Stimulated activated CD8-positive, alpha-beta memory T cell treated with anti-CD3 and anti-CD28 coated beads, Interleukin-12 subunit alpha, Interleukin-12 subunit beta, amount 100 ng/mL, for 24 hours (primary cell): ENCODE measurements around the gene FAM78A.
"Not testable (repeated sequence)": the region's sequence is repeated elsewhere in the genome, so short reads cannot be mapped to it uniquely, and the experiment has no call there.

Source experiments
- DNase-seq: peaks from one replicate; pipeline ENCODE4 v3.0.0-alpha.2; 2020; ENCODE audit errors: extremely low read depth

The FAM78A gene

DNA sequence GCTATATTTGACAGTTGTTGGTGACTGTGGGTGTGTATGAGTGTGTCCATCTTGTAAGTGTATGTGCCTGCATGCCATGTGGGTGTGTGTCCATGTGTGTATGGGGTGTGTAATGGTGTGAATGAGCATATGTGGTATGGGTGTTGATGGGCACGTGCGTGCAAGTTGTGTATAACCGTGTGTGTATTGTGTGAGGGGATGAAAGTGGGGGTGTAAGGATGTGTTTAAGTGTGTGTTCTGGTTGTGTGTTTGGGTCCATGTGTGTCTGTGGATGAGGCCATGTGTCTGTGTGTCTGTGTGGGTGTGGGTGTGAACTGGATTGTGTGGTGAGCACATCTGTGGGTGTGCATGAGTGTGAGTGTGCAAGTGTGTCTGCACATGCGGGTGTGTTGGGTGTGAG lies 5.9 kb upstream of the FAM78A start:
- no peak for DNase-seq

DNA sequence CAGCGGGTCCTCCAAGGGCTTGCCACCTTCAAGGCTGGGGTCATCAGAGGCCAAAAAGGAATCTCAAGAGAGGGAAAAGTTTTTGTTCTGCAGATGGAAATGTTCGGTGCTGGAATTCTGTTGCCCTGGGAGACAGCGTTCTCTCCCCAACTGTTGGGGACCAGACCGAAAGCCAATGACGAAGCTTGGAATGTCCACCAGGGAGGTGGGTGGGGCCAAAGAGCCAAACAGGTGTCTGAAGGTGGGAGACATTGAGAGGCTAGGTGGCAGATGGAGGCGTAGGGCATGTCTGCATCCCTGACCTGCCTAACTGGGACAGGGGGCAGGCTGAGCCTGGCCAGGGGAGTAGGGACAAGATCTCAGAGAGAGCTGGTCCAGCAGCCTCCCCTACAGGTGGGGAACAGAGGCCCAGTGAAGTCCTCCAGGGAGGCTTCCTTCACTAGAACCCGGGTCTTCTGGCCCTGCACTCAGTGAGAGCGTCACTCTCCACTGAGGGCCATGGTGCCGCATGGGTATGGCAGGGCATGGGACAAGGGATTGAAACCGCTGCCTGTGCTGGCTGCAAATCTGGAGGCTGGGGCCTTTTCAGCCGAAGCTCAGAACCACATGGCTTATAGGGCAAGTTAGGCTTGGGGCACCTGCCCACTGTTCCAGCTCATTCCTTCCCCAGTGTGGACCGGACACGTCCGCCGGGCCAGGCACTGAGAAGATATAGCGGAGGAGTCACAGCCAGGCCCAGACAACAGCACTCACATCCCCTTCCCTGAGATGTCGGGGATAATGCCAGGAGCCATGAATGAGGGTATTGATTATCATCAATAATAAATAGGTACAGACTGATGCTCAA lies 5.0 kb upstream of the FAM78A start:
- DNase-seq = no peak

DNA sequence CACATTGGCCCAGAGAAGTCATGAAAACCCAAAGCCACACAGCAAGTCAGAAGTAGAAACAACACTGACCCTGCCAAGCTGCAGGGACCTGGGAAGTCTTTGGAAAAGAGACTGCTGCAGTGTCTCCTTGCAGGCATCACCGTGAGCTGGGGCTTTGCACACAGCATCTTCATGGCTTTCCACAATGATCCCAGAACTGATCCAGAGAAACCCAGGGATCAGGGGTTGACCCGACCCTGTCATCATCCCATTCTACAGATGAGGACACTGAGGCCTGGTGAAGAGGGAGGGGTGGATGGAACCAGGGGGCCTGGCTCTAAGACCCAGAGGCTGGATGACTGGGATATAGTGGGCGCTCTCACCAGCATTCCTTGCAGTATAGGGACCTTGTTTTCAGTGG lies 4.3 kb upstream of the FAM78A start:
- no peak for DNase-seq

DNA sequence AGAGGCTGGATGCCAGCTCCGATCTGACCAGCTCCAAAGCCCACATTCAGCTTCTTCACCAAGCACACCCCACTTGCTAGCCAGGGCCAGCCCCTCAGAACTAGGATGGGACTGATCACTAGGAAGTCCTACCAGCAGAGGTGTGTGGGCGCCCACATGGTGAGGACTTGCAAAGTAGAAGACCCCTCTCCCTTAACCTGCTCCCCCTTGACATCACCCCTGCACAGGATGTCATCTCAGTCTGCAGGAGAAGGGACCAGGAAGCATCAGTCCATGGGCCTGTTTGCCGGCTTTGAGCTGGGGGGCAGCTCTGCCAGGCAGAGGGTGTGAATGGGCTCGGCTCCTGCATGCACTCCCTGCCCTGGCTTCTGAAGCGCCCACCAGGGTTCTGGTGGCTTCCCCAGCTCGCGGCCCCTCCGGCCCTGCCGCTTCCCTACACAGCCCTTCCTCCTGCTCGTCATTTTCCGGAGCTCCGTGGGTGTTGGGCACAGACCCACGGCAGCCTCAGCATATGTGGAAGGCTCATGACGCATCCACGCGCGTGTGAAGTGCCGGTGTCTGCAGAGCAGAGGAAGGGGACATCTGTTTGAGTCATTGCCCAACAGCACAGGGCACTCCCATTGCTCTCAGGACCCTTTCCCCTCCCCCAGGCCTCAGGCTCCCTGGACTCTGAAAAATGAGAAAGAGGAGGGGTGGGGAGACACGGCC lies 3.7 kb upstream of the FAM78A start:
- DNase-seq = no peak

DNA sequence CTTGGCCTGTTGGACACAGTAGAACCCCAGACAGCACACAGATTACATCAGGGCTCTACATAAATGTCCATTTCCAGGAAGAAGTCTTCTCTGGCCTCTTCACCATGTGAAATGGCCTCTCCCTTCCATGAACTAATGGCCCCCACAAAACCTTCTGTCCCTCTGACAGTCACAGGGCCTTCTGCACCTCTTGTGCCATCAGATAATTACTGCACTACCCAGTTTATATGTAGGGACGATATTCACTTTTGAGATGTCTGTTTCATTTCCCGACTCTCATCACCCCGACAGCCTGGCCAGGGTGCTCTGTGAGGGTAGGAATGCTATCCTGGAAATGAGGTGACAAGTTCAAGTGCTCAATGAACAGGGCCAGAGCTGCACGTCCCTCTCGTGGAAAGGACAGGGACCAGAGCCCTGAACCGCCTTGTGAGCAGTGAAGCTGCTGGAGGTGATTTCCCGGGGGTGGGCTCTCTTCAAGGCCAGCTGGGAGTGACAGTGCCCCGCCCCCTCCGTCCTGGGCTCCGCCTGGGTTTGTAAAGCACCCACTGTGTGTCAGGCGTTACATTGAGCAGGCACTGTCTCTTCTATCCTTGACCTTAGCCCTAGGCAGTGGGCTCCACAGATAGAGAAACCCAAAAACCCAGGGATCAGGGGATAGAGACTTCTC lies 3.0 kb upstream of the FAM78A start:
- no peak for DNase-seq

DNA sequence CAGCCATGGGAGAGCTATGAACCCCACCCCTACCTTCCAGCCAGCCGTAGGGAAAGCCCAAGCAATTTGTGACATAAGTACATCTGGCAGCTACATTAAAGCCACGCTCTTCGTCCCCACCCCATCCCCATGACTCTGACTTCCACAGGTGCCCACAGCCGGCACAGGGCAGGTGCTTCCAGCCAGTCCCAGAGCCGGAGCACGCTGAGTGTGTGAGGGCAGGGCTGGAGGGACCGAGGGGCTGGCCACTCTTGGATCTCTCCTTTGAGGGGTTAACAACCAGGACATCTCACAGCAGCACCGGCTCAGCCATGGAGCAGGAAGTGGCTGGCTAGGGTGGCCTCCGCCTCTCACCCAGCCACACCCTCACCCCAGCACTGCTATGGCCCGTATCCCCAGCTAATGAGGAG lies 2.4 kb upstream of the FAM78A start:
- no peak for DNase-seq

DNA sequence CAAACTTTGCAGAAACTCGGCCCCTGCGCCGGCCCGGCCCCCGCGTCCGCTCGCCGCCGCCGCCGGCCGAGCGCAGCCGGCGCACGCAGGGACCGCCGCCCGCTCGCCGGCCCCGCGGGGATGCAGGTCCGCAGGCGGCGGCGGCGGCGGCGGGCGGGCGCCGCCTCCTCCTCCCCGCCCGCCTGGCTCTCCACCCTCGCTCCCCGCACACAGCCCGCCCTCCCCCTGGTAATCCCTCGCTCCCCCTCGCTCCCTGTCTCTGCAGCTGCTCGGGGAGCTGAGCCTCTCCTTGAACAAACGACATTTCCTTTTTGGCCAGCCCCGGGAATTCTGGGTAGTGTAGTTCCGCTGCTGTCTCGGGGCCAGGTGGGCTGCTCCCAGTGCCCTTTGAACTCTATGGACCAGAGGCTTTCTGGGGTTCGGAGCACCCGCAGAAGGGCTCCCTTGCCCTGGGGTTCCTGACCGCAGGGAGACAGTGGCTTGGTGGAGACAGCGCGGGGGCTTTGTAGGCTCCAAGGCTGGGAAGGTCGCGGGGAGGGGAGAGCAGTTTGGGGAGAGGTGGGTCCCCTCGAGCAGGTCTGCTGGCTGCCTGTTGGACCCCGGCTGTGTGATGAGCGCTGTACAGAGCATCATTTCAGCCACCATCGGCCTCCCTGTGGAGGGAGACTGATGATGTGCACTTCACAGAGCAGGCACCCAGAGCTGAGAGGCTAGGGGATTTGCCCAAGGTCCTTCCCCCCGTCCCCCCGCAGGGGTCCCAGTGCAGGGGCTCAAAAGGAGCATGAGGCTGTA lies 1.8 kb upstream of the FAM78A start:
- DNase-seq = no peak

DNA sequence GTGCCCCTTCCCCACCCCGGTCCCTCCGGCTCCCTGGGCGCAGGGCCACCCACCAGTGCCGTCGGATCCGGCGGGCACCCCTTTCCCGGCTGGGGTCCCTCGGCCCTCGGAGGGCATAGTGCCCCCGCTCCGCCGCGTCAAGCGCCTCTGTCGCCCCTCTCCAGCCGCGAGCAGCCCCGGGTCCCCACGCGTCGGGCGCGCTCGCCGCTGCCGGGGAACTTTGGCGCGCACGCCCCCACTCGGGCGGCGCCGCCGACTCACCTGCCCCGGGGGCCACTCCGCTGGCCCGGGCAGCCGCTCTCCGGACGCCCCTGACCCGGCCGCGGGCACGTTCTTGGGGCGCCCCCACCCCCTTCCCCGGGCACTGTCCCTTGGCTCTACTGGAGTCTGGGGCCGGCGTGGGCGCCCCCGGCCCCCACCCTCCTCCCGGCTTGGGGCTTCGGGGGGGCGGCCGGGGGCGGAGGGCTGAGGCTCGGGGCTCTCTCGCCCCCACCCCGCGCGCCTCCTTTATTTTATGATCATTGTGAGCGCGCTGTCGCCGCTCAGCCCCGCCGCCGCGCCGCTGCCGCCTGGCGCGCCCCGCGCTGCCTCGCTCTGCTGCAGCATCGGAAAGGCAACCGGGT lies 1.1 kb upstream of the FAM78A start:
- no peak for DNase-seq

DNA sequence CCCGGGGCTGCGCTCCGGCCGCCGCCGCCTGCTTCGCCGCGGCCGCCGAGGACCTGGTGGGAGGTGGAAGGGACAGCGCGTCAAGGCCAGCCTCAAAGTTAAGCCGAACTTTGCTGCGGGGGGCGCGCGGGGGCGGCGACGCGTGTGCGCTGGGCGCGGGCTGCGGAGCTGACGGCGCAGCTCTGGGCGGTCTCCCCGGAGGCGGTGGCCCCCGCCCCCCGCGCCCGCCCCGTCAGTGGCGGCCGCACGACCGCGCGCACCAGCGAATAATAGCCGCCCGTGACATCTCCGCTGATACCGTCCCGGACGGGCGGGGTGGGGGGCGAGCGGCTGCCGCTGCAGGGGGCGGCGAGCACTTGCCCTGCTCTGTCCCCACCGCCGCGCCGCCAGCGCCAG lies 579 bp upstream of the FAM78A start:
- no peak for DNase-seq

DNA sequence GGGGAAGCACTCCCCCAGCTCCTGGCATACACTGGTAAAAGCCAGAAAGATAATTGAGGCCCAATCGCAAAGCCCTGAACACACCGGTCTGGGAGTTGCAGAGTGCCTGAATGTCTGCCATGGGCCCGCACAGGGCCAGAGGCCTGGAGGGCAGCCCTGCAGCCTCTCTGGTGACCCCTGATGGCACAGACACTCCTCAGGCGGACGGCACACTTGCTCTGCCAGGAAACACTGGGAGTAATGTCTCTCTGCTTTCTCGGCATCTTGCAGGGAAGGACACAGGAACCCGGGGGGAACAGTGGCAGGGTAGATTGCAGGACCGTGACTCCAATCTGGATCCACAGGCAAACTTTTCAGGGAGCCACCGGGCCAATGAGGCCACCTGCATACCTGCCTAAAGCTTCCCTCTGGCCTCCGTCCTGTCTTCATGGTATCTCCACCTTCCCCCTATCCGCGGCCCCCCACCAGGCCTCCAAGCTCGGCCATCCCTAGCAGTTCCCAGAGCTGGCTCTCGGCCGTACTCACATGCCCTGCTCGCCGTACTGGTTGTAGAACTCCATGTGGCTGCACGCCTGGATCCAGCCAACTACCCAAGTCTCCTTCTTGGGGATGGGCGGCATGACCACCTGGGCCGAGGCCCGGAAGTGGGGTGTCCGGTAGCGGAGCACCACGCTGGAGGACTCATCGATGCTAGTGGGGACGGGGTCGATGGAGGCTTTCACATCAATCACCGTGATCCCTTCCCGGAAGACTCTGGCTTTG lies 797 bp downstream of the FAM78A start:
- DNase-seq = no peak

DNA sequence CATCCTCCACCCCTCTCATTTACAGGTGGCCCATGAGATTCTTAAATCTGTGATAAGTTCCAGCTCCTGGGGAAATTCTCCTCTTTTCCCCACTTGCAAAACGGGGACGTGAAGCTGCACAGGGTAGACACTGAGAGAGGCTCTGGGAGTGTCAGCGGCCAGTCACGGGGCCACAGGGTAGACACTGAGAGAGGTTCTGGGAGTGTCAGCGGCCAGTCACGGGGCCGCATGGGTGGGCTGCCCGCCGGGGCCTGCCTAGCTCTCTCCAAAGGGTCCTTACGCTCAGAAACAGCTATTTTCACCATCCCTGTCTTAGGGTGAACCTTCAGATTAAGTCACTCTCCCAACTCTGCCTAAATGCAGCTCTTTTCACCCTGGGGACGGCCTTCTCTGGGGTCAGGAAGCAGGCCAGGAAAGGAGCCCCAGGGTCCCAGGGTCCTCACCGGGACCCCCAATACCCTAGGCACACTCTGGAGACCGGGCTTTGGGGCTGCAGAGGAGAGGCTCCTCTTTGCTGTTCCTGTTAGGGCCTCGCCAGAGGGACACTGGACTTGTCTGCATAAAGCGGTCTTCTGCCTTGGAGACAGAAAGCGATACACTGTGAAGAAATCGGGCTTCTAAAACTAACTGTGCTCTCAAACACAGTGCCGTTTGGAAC lies 1.5 kb downstream of the FAM78A start:
- no peak for DNase-seq

DNA sequence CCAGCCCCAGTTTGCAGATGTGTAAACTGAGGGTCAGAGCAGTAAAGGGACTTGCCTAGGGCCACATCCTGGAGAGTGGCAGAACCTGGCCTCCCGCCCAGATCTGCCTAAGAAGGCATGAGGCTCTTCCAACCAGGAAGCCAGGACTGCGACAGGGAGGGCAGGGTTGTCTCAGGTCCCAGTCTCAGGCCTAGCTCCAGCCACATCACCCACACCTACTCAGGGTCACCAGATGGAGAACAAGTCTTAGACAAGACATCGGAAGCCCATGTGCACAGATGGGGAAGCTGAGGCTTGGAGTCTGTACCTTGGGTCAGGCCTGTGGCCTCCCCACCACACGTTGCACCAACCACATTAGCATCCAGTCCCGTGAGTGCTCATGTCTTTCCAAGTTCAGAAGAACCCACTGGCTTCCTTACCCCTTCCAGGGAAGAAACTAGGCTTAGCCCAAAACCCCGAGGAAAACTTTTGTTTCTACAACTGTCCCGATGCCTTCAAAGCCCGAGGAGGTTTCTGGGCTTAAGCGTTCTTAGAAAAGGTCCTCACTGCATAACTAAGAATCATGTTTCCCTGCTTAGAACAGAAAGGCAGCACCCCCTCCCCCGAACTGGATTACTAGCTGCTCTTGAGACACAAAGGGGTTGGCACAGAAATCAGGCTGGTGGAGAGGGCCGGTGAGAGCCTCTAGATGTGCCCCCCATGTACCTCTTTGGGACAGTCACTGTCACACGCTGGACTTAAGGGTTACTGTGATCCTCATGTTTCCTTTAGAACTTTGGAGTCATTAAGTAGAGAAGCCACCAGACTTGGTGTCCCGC lies 2.2 kb downstream of the FAM78A start:
- no peak for DNase-seq

DNA sequence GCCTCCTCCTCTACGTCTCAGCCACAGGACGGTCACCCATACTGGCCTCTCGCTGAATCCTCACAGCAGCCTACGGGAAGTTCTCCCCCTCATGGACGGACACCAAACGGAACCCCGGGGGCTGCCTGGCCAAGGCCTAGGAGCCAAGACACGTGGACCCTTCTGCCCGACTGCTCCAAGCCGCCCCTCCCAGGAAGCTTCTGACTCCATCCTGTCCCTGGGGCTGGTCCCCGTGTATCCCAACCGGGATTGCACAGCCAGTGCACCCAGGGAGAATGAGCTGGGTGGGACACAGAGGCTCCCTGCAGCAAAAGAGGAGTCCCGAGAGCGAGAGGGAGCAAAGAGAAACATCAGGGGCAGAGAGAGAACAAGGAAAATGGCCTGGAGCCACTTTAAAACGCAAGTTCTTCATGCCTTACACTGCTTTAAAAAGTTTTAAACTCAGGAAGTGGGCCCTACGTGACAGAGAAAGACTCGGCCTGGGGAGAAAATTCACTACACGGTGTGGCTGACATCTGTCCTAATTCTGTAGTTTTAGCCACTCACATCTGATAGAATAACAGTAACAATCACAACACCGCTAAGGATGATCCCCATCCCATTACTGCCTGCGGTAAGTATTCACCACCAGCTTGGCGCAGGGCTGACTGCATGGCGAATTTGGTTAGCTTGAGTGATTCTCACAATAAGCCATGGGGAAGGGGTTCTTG lies 3.0 kb downstream of the FAM78A start:
- DNase-seq = no peak

DNA sequence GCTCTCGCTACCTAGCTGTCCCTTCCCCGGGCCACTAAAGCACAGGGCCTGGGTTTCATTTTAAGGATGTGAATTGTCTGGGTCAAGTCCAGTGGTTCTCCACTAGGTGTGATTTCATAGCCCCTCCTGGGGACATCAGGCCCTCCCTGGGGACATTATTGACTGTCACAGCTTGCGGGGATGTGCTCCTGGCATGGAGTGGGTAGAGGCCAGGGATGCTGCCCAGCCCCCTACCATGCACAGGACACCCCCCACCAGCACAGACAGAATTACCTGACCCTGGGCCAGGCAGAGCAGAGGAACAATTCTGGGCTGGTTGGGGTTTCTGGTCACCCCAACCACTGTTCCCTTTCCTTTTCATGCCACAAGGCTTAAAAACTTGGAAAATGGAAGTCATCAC lies 4.1 kb downstream of the FAM78A start:
- no peak for DNase-seq

DNA sequence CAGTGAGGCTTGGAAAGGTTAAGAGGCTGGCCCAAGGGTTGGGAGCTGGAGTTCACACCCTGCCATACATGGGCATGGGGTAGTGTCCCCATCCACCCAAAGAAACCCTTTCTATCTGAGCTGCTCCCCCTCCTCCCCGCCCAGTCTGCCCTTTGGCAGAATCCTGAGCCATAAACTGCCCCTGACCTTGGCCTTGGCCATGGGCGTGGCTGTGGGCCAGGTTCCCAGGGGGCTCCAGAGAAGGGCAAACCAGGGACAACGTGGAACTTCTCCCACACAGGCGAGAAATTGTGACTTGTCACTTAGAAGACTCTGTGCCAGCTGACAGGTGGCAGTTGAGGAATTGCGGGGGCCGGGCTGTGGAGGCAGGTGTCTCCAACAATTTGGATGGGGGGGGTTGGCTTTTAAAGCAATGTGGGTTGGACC lies 4.8 kb downstream of the FAM78A start:
- no peak for DNase-seq

DNA sequence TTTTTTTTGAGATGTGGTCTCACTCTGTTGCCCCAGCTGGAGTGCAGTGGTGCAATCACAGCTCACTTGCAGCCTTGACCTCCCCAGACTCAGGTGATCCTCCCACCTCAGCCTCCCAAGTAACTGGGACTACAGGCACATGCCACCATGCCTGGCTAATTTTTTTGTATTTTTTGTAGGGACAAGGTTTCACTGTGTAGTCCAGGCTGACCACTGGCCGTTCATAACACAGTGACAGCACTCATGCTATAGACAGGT lies 5.4 kb downstream of the FAM78A start:
- not testable (repeated sequence) for DNase-seq

DNA sequence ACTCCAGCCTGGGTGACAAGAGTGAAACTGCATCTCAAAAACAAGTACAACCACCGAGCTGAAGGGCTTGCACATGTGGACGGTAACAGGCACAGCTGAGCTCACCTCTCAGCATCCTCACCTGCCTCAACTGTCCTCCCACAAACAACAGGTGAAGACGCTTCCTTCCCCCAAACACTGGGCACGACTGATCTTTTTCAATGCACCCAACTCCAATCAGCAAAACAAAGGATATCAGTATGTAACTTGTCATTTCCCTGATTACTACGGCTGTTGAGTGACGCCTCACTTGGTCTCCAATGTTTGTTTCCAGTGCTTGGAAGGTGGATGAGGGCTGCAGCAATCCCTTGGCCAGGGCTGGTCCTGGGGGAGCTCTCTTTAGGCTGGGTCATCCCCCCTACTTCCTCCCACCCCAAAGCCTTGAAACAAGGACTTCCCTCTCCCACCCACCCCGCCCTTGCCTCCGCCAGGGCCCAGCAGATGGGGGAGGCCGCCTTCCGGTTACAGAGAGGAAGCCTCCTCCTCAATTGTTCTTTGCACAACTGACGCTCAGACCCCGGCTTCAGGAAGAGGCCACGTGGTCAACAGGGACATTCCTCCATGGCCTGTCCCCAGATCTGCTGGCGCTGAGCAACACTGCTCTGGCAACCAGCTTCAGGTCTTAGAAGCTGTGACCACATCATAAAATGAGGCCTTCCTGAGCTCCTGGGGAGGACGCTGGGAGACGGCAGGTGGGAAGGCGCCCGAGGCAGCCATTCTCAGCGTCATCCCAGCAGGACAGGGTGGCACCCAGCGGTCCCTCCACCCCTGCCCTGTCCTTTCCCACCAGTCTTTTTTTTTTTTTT lies 5.9 kb downstream of the FAM78A start:
- no peak for DNase-seq
